Measurements from ENCODE around the gene MUCL3.
"Not testable (repeated sequence)": the region's sequence is repeated elsewhere in the genome, so short reads cannot be mapped to it uniquely, and the experiment has no call there.

Gene MUCL3, protein sequence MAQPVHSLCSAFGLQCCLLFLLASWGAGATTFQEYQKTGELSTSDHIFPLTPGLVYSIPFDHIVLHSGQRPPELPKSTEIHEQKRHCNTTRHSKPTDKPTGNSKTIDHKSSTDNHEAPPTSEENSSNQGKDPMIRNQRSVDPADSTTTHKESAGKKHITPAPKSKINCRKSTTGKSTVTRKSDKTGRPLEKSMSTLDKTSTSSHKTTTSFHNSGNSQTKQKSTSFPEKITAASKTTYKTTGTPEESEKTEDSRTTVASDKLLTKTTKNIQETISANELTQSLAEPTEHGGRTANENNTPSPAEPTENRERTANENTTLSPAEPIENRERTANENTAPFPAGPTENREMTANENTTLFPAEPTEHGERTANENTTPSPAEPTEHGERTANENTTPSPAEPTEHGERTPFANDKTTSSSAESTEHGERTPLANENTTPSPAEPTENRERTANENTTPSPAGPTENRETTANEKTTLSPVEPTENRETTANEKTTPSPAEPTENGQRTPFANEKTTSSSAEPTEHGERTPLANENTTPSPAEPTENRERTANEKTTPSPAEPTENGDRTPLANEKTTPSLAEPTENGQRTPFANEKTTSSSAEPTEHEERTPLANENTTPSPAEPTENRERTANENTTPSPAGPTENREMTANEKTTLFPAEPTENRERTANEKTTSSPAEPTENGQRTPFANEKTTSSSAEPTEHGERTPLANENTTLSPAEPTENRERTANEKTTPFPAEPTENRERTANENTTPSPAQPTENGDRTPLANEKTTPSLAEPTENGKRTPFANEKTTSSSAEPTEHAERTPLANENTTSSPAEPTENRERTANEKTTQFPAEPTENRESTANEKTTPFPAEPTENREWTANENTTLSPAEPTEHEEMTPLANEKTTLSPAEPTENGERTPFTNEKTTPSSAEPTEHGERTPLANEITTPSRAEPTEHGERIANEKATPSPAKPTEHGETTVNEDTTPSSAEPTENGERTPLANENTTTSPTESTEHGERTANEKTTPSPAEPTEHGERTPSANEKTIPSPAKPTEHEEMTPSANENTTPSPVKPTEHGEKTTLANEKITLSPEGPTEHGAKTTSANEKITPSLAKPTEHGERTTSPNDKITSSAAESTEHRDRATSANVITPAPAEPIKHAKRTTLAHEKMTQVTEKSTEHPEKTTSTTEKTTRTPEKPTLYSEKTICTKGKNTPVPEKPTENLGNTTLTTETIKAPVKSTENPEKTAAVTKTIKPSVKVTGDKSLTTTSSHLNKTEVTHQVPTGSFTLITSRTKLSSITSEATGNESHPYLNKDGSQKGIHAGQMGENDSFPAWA (N-terminal part only)

GRCh38 chr6:30940361-30940986 lies at the start of gene MUCL3:
MUCL3 (plus strand) TSS chr6:30940973; CDS start chr6:30941000, 27 bp downstream.
- no peak for DNase-seq (ENCODE audit: low read depth, low spot score)

DNA sequence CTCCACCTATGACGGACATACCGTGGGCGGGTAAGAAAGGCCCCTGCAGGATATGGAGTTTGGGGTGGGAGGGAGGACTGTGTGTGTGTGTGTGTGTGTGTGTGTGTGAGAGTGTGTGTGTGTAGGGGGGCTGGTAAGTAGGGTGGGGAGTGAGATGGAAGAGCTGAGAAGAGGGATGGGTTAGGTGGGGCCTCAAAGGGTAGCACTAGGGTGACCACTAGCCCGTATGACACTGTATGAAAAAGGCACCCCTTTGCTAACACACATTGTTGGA lies 49.4 kb upstream of the MUCL3 start:
- no peak for DNase-seq (ENCODE audit: low read depth, low spot score)

DNA sequence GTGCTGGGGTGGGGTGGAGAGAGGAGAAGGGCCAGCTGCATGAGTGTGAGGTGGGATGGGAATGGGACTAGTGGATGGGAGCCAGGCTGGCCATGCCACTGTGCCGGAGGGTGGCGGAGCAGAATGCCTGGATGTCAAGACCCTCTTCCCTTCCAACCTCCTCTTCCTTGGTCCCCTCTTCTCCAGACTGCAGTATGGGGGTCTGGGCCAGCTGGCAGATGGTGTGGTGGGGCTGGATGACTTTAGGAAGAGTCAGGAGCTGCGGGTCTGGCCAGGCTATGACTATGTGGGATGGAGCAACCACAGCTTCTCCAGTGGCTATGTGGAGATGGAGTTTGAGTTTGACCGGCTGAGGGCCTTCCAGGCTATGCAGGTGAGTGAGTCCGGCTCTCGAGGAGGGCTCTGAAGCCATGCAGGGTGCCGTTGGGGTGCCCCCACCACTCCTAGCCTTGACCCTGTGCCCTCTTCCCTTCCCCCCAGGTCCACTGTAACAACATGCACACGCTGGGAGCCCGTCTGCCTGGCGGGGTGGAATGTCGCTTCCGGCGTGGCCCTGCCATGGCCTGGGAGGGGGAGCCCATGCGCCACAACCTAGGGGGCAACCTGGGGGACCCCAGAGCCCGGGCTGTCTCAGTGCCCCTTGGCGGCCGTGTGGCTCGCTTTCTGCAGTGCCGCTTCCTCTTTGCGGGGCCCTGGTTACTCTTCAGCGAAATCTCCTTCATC lies 48.8 kb upstream of the MUCL3 start:
- no peak for DNase-seq (ENCODE audit: low read depth, low spot score)

DNA sequence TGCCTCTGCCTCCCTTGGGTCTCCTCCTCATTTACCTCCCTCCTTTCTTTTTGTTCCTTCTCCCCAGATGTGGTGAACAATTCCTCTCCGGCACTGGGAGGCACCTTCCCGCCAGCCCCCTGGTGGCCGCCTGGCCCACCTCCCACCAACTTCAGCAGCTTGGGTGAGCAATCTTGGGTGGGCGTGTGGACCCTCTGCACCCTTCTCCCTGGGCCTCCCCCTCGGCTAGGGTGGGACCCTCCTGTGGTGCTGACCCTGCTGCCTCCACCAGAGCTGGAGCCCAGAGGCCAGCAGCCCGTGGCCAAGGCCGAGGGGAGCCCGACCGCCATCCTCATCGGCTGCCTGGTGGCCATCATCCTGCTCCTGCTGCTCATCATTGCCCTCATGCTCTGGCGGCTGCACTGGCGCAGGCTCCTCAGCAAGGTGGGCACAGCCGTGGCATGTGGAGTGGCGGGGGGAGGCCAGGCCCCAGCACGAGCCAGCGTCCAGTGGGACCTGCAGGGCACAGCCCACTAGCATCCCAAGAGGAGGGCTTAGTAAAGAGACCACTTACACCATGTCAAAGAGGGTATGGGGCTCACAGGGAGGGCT lies 47.7 kb upstream of the MUCL3 start:
- no peak for DNase-seq (ENCODE audit: low read depth, low spot score)

DNA sequence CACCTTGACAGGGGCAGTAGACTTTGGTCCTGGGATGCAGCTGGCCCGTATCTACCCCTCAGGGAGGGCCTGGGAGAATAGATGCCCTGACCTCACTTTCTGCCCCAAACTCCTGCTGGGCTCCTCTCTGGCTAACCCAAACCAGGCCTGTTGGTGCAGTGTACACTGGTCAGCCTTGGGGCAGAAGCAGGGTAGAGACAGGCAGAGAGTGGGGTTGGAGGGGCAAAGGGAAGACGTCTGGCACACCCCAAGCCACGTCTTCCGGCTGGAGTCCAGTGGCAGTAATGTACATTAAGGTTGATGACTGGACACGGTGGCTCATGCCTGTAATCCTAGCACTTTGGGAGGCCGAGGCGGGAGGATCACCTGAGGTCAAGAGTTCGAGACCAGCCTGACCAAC lies 47.1 kb upstream of the MUCL3 start:
- DNase-seq (ENCODE audit: low read depth, low spot score): no peak

GRCh38 chr6:30894381-30894780 lies 46.4 kb upstream of the MUCL3 start:
- no peak for DNase-seq (ENCODE audit: low read depth, low spot score)

DNA sequence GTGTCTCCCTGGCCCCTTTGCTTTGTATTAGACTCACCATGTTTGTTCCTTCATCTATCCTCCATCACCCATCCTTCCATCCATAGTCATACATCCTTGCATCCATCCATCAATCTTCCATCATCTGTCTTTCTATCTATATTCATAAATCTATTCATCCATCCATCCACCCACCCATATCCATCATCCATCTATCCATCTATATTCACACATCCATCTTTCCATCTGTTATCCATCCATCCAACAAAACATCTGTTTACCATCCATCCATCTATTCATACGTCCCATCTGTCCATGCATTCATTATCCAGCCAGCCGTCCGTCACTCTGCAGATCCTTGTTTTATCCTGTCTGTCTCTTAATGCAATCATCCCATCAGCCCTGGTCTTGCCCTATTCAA lies 45.8 kb upstream of the MUCL3 start:
- DNase-seq (ENCODE audit: low read depth, low spot score): no peak

- no peak for DNase-seq (ENCODE audit: low read depth, low spot score)
Observed at GRCh38 chr6:30895343-30895742, 45.4 kb upstream of the MUCL3 start.

DNA sequence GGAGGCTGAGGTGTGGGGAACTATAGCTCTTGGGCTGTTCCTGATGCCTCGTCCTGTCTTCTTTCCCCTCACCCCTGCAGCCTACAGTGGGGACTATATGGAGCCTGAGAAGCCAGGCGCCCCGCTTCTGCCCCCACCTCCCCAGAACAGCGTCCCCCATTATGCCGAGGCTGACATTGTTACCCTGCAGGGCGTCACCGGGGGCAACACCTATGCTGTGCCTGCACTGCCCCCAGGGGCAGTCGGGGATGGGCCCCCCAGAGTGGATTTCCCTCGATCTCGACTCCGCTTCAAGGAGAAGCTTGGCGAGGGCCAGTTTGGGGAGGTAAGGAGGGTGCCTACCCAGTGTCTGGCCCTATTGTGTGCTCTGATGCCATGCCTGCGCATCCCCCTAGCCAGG lies 44.2 kb upstream of the MUCL3 start:
- DNase-seq (ENCODE audit: low read depth, low spot score): no peak

DNA sequence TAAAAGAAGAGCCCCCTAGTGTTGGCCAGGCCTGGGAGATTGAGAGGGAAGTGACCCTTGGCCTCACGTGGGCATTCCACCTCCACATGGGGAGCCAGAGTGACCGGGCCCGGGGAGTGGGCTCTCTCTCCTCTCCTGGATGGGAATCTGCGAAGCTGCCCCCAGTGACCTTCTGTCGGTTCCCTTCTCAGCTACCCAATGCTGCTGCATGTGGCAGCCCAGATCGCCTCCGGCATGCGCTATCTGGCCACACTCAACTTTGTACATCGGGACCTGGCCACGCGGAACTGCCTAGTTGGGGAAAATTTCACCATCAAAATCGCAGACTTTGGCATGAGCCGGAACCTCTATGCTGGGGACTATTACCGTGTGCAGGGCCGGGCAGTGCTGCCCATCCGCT lies 42.9 kb upstream of the MUCL3 start:
- DNase-seq (ENCODE audit: low read depth, low spot score): no peak

GRCh38 chr6:30898750-30899360 lies 41.9 kb upstream of the MUCL3 start:
- DNase-seq (ENCODE audit: low read depth, low spot score): no peak

GRCh38 chr6:30900863-30901417 lies 39.8 kb upstream of the MUCL3 start:
- DNase-seq (ENCODE audit: low read depth, low spot score): no peak

GRCh38 chr6:30901436-30901835 lies 39.3 kb upstream of the MUCL3 start:
- DNase-seq (ENCODE audit: low read depth, low spot score): no peak

GRCh38 chr6:30902196-30902595 lies 38.6 kb upstream of the MUCL3 start:
- not testable (repeated sequence) for DNase-seq (ENCODE audit: low read depth, low spot score)

DNA sequence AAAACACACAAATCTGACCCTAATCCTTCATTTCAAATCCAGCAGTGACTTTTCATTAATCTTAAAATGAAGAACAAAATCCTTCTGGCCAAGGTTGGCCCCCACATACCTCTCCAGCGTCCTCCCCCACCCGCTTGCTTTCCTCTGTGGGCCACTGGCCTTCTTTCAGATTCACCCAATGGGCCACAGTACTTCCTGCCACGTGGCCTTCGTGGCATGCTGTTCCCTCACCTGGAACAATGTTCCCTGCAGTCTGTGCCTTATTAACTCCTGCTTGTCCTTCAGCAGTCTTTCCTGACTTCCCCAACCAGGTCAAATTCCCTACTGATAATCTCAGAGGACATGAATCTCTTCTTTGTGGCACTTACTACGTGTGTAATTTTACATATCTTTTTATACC lies 38.1 kb upstream of the MUCL3 start:
- no peak for DNase-seq (ENCODE audit: low read depth, low spot score)

GRCh38 chr6:30903236-30903635 lies 37.5 kb upstream of the MUCL3 start:
- DNase-seq (ENCODE audit: low read depth, low spot score): no peak

GRCh38 chr6:30907290-30907757 lies 33.4 kb upstream of the MUCL3 start:
- not testable (repeated sequence) for DNase-seq (ENCODE audit: low read depth, low spot score)

- peak; percentile 98 for DNase-seq (ENCODE audit: low read depth, low spot score)
Observed at GRCh38 chr6:30907758-30908591, 32.8 kb upstream of the MUCL3 start, which contains the start of gene GTF2H4. GTF2H4 (plus strand) TSS chr6:30908207.

DNA sequence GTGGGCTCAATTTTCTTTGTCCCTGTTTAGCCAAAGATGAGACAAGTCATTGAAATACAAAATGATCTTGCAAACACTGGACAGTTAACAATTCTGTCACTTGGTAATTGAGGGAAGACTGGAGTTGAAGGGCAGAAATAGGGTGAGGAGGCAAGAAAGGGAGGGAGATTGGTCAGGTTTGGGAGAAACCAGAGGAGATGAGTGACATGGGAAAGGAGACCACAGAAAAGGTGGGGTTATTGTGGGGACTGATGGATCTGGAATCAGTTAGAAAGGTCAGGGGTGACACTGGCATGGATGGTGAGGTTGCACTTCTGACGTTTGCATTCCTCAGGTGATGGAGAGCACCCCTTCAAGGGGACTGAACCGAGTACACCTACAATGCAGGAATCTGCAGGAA lies 32.1 kb upstream of the MUCL3 start:
- no peak for DNase-seq (ENCODE audit: low read depth, low spot score)

Data from iPS DF 19.7 (cell line).